Measurements from ENCODE around the gene DENND5B.

Gene DENND5B

GRCh38 chr12:31369712-31370521 lies 221.0 kb downstream of the DENND5B start:
- no peak for DNase-seq

- DNase-seq = no peak
These were observed 222.1 kb downstream of the DENND5B start for GRCh38 chr12:31368666-31369361.

- no peak for DNase-seq
These were observed 224.8 kb downstream of the DENND5B start for GRCh38 chr12:31366104-31366621.

GRCh38 chr12:31363831-31364230 lies 227.1 kb downstream of the DENND5B start:
- DNase-seq = no peak

GRCh38 chr12:31363416-31363809 lies 227.5 kb downstream of the DENND5B start:
- DNase-seq = no peak

- peak; percentile 17 to 58 for DNase-seq
These were observed 228.0 kb downstream of the DENND5B start for GRCh38 chr12:31362759-31363415.

- DNase-seq = peak in 1 of 2 experiments; percentile 56
These were observed 228.7 kb downstream of the DENND5B start for GRCh38 chr12:31362115-31362758.

- no peak for DNase-seq
These were observed 229.2 kb downstream of the DENND5B start for GRCh38 chr12:31361730-31362114.

- no peak for DNase-seq
These were observed 235.2 kb downstream of the DENND5B start for GRCh38 chr12:31355747-31356107.

- DNase-seq = peak; percentile 70 to 94
These were observed 236.9 kb downstream of the DENND5B start for GRCh38 chr12:31353750-31354708.

- DNase-seq = no peak
These were observed 244.7 kb downstream of the DENND5B start for GRCh38 chr12:31346267-31346666.

GRCh38 chr12:31343139-31343538 lies 247.8 kb downstream of the DENND5B start:
- DNase-seq = no peak

GRCh38 chr12:31342286-31342685 lies 248.7 kb downstream of the DENND5B start:
- no peak for DNase-seq

- no peak for DNase-seq
These were observed 250.9 kb downstream of the DENND5B start for GRCh38 chr12:31339831-31340622.

GRCh38 chr12:31337952-31338351 lies 253.0 kb downstream of the DENND5B start:
- DNase-seq = no peak
